Body of pancreas (tissue), 4 donors: Measurements from ENCODE around the gene BBIP1. TPM values are rescaled to one million over a fixed set of nuclear protein-coding genes. Genes with fewer than 3 reads are reported as not detected.
"Not testable (repeated sequence)": the region's sequence is repeated elsewhere in the genome, so short reads cannot be mapped to it uniquely, and the experiment has no call there.

Experiments
- ATAC-seq: fragments of 150-250 bp; one replicate; pipeline ENCODE4 v1.9.1; 2016
- DNase-seq, 4 donors: peaks; one replicate each; pipeline ENCODE4 v3.0.0-alpha.2; 2019
- H3K27ac ChIP-seq, 4 donors: fragments of 200-600 bp; sonication (generic); 1 replicate in 3 of 4; 2 replicates in 1 of 4; pipeline versions ENCODE4 v1.5.1 to v1.6.1; 2016 to 2019; ENCODE audit warnings: mild to moderate bottlenecking in 1 of 4, mixed read lengths in 1 of 4, moderate library complexity in 1 of 4
- H3K27me3 ChIP-seq, 2 donors: fragments of 200-600 bp; sonication (generic); one replicate each; pipeline ENCODE4 v1.6.0; 2016; ENCODE audit warnings: mild to moderate bottlenecking in 1 of 2
- H3K36me3 ChIP-seq, 2 donors: fragments of 200-600 bp; sonication (generic); replicated peaks in 1 of 2; 2 replicates each; pipeline ENCODE4 v1.5.1; 2016; ENCODE audit warnings: low read depth in 2 of 2; ENCODE audit not compliant: insufficient read depth in 1 of 2
- H3K4me1 ChIP-seq: fragments of 200-600 bp; sonication (generic); one replicate; pipeline ENCODE4 v1.6.0; 2016
- H3K4me3 ChIP-seq, 2 donors: fragments of 200-600 bp; sonication (generic); 1 replicate in 1 of 2; 2 replicates in 1 of 2; pipeline ENCODE4 v1.5.1; 2016 to 2019
- H3K9me3 ChIP-seq, 3 donors: fragments of 200-600 bp; sonication (generic); 1 replicate in 2 of 3; 2 replicates in 1 of 3; pipeline ENCODE4 v1.5.1; 2016
- CTCF ChIP-seq, 7 experiments: fragments of 450-650 bp in 4 of 7; fragments of 200-600 bp in 3 of 7; sonication (generic) in 3 of 7; IDR thresholded peaks; one replicate each; pipeline ENCODE4 v1.5.1; 2016 to 2019; ENCODE audit warnings: antibody characterized with exemption in 7 of 7
- POLR2A ChIP-seq, 3 donors: fragments of 450-650 bp; IDR thresholded peaks; one replicate each; pipeline ENCODE4 v1.6.1; 2016; ENCODE audit warnings: antibody characterized with exemption in 3 of 3, mild to moderate bottlenecking in 2 of 3
- WGBS, 2 donors: methylation state at CpG; one replicate each; pipeline ENCODE4 v1.1.5; 2017; 5-methylcytosine and 5-hydroxymethylcytosine counted together
- intact Hi-C: fragments of 100-400 bp; cut with DNase I; formaldehyde crosslinking; loops from one replicate; pipeline ENCODE4 v1.15.1; 2023
- total RNA-seq, 2 donors: library from RNA; depleted of rRNA; stranded (reverse); fragments of >200 nt; gene quantifications; one replicate each; pipeline ENCODE4 v1.1.0, GENCODE V29; 2016

Gene BBIP1
- total RNA-seq, 2 donors from 2014 or later, result 2.0 to 22.3 TPM

GRCh38 chr10:110919349-110919931, 460 bp upstream of the BBIP1 start, which contains the start of gene SHOC2:
Gene SHOC2 (plus strand): TSS chr10:110919604. CDS start chr10:110964359, 44,755 bp downstream.
- intact Hi-C loops, result no loop called here
- DNase-seq, result peak; percentile 99 to 100 (median 99)
- TF ChIP-seq CTCF (IDR thresholded peaks at IDR 0.05) (peak in 4 of 7 experiments; percentile 17 to 49 (median 38)), POLR2A (IDR thresholded peaks at IDR 0.05) (peak in 2 of 3 donors; percentile 64 to 73)
- H3K9me3 ChIP-seq, result no peaks in the 10 kb centered on the region
- ATAC-seq, result peak; percentile 43
- H3K27me3 ChIP-seq, result no peaks in the 10 kb centered on the region
- peaks cover 51% of the 10 kb centered on the region for H3K4me1 ChIP-seq
- H3K36me3 ChIP-seq, result no peaks in the 10 kb centered on the region
- peak within 1 kb of the TSS; percentile 98 to 100 (median 100) for H3K27ac ChIP-seq
- H3K4me3 ChIP-seq, result peak within 1 kb of the TSS; percentile 33 to 68
- WGBS, 2 donors, result 0% methylated on average over 19 to 57 of the region's 61 CpGs

- H3K27me3 ChIP-seq, result no peaks in the 10 kb centered on the region
- H3K9me3 ChIP-seq, result no peaks in the 10 kb centered on the region
- intact Hi-C loops, result no loop called here
- DNase-seq (peak; percentile 95 to 98 (median 97)), ATAC-seq (no peak)
- H3K4me3 ChIP-seq, result peak overlapping the region; percentile 33 to 68
- peaks cover 46% of the 10 kb centered on the region for H3K4me1 ChIP-seq
- no peaks in the 10 kb centered on the region for H3K36me3 ChIP-seq
- 1% methylated on average over 13 to 15 of the region's 15 CpGs for WGBS, 2 donors
- peak overlapping the region; percentile 98 to 100 (median 100) for H3K27ac ChIP-seq
- TF ChIP-seq CTCF (IDR thresholded peaks at IDR 0.05) (peak in 4 of 7 experiments; percentile 4 to 29 (median 24)), POLR2A (IDR thresholded peaks at IDR 0.05) (no peak)
Measured at GRCh38 chr10:110918269-110918642, 724 bp downstream of the BBIP1 start.

GRCh38 chr10:110916554-110917346, 2.2 kb downstream of the BBIP1 start:
- peak in 2 of 4 donors; percentile 37 to 50 for DNase-seq
- H3K27me3 ChIP-seq, result no peaks in the 10 kb centered on the region

GRCh38 chr10:110915600-110915999, 3.4 kb downstream of the BBIP1 start:
- peak in 2 of 4 donors; percentile 40 to 58 for DNase-seq
- H3K27ac ChIP-seq, result peak overlapping the region in 3 of 4 donors; percentile 29 to 100 (median 100)
- intact Hi-C loops, H3K27me3 ChIP-seq, ATAC-seq, H3K36me3 ChIP-seq, H3K9me3 ChIP-seq, H3K4me3 ChIP-seq: not testable (repeated sequence)
- 57 to 60% methylated on average over 4 of the region's 4 CpGs for WGBS, 2 donors
- H3K4me1 ChIP-seq, result peaks cover 52% of the 10 kb centered on the region

More at GRCh38 chr10:110916554-110917346, 2.2 kb downstream of the BBIP1 start:
- Histone ChIP-seq H3K36me3 (no peaks in the 10 kb centered on the region), H3K9me3 (no peaks in the 10 kb centered on the region), H3K4me3 (no peak overlapping the region), H3K4me1 (peaks cover 52% of the 10 kb centered on the region), H3K27ac (peak overlapping the region; percentile 29 to 100 (median 66))
- ATAC-seq, result no peak
- 37 to 54% methylated on average over 3 of the region's 3 CpGs for WGBS, 2 donors
- TF ChIP-seq POLR2A (IDR thresholded peaks at IDR 0.05) (no peak), CTCF (IDR thresholded peaks at IDR 0.05) (no peak)
- intact Hi-C loops, result no loop called here

- ATAC-seq, result no peak
Measured at GRCh38 chr10:110915035-110915434, 3.9 kb downstream of the BBIP1 start.

More at GRCh38 chr10:110915035-110915434, 3.9 kb downstream of the BBIP1 start:
- 72 to 77% methylated on average over 6 of the region's 6 CpGs for WGBS, 2 donors
- intact Hi-C loops, result no loop called here
- peak overlapping the region in 3 of 4 donors; percentile 29 to 100 (median 100) for H3K27ac ChIP-seq
- no peak for TF ChIP-seq POLR2A (IDR thresholded peaks at IDR 0.05)
- no peak for TF ChIP-seq CTCF (IDR thresholded peaks at IDR 0.05)
- no peak overlapping the region for H3K4me3 ChIP-seq
- no peaks in the 10 kb centered on the region for H3K36me3 ChIP-seq
- peaks cover 52% of the 10 kb centered on the region for H3K4me1 ChIP-seq
- no peak for DNase-seq
- H3K27me3 ChIP-seq, result no peaks in the 10 kb centered on the region
- no peaks in the 10 kb centered on the region for H3K9me3 ChIP-seq
